Thymus (tissue), 11 donors: ENCODE measurements around the gene FGF18. TPM values are rescaled to one million over a fixed set of nuclear protein-coding genes. Genes with fewer than 3 reads are reported as not detected.

Experiments
- DNase-seq, 9 donors: peaks; one replicate each; pipeline ENCODE4 v3.0.0-alpha.2; 2013; ENCODE audit warnings: low spot score in 9 of 9, low read depth in 6 of 9, missing footprints in 1 of 9
- H3K27ac ChIP-seq, 2 donors: one replicate each; pipeline ENCODE4 v1.5.1; 2013; ENCODE audit warnings: control low read depth in 1 of 2, low read depth in 1 of 2, low read length in 1 of 2, mild to moderate bottlenecking in 1 of 2, moderate library complexity in 1 of 2
- H3K27me3 ChIP-seq, 2 donors: one replicate each; pipeline ENCODE4 v1.5.1; 2013; ENCODE audit warnings: low read length in 1 of 2; ENCODE audit not compliant: control insufficient read depth in 2 of 2, insufficient read depth in 1 of 2
- H3K36me3 ChIP-seq, 2 donors: one replicate each; pipeline ENCODE4 v1.5.1; 2013; ENCODE audit warnings: low read length in 1 of 2, mild to moderate bottlenecking in 1 of 2, moderate library complexity in 1 of 2; ENCODE audit not compliant: control insufficient read depth in 2 of 2, insufficient read depth in 2 of 2
- H3K4me1 ChIP-seq, 2 donors: one replicate each; pipeline ENCODE4 v1.5.1; 2013; ENCODE audit warnings: low read length in 2 of 2; ENCODE audit not compliant: control insufficient read depth in 2 of 2, insufficient read depth in 2 of 2
- H3K4me3 ChIP-seq, 2 donors: one replicate each; pipeline ENCODE4 v1.5.1; 2013; ENCODE audit warnings: low read length in 2 of 2, control low read depth in 1 of 2, mild to moderate bottlenecking in 1 of 2
- H3K9me3 ChIP-seq, 2 donors: one replicate each; pipeline ENCODE4 v1.5.1; 2013; ENCODE audit warnings: low read length in 1 of 2, mild to moderate bottlenecking in 1 of 2; ENCODE audit not compliant: control insufficient read depth in 2 of 2, insufficient read depth in 1 of 2
- WGBS: extraction: QIAGEN DNeasy Blood & Tissue Kit; methylation state at CpG from one replicate; pipeline ENCODE4 v1.1.7; 2013; 5-methylcytosine and 5-hydroxymethylcytosine counted together
- polyA plus RNA-seq: library from polyadenylated mRNA; stranded (reverse); fragments of 200-250 nt; gene quantifications from one replicate; pipeline ENCODE4 v1.2.3, GENCODE V29; 2013
- total RNA-seq: library from RNA; stranded (reverse); fragments of 120-200 nt; gene quantifications from one replicate; pipeline ENCODE4 v1.2.4, GENCODE V29; 2013
- donor health status: healthy.

FGF18 gene
- total and polyA plus RNA-seq, 2 donors: 0.80 to 0.82 TPM

DNA sequence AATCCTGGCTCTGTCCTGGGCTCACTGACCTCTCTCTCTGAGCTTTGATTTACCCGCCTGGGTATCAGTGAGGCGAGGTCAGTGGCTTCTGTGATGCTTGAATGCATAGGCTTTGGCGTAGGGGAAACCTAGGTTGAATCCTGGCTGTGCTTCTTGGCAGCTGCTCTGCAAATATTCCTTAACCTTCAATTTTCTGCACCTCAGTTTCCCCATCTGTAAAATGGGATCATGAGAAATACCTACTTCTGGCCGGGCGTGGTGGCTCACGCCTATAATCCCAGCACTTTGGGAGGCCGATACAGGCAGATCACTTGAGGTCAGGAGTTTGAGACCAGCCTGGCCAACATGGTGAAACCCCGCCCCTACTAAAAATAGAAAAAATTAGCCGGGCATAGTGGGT lies 7.2 kb downstream of the FGF18 start:
- no peak overlapping the region for H3K4me3 ChIP-seq
- 97% methylated on average over 9 of the region's 9 CpGs for WGBS
- peaks cover 2 to 20% of the 10 kb centered on the region in 2 donors for H3K27me3 ChIP-seq
- no peak overlapping the region for H3K27ac ChIP-seq
- no peak for DNase-seq
- H3K9me3 ChIP-seq: peaks cover 0 to 1% of the 10 kb centered on the region in 2 donors
- no peaks in the 10 kb centered on the region for H3K4me1 ChIP-seq
- H3K36me3 ChIP-seq: no peaks in the 10 kb centered on the region

DNA sequence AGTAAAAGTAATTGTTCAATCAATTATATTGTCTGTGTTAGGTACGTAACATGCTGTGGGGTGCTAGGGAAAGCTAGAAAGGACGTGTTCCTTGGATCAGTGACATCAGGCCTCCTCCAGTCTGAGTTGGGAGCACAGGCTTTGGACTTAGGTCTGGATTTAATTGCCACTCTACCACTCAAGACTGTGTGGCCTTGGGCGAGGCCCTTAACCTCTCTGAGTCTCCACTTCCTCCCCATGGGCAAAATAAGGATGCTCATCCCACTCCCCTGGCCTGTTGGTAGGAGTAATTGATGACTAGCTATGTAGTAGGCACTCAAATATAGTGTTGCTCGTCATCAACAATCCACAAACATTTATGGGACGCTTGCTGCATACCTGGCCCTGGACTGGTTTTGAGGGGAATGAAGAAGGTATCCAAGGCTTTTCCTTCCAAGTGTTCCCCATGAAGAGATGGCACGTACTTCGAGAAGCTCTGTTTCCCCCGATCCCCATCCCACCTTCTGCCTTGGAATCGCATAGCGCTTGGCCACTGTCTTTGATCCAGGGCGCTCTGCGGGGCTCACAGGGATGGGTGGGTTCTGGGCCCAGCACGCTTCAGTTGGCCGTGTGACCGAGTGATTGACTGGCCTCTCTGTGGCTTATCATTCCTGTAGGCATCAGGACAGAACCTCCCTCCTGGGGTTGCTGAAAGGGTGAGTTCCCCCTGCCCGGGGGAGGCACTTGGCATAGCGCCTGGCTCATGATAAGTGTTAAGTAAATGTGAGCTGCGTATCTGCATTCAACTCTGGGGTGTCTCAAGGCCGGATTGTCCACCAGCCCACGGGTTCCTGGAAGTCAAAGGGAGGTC lies 8.1 kb downstream of the FGF18 start:
- H3K36me3 ChIP-seq: no peaks in the 10 kb centered on the region
- H3K27me3 ChIP-seq: peaks cover 0 to 12% of the 10 kb centered on the region in 2 donors
- 96% methylated on average over 20 of the region's 20 CpGs for whole genome bisulfite sequencing
- H3K4me1 ChIP-seq: no peaks in the 10 kb centered on the region
- H3K27ac ChIP-seq: no peak overlapping the region
- no peaks in the 10 kb centered on the region for H3K9me3 ChIP-seq
- H3K4me3 ChIP-seq: no peak overlapping the region
- no peak for DNase-seq

DNA sequence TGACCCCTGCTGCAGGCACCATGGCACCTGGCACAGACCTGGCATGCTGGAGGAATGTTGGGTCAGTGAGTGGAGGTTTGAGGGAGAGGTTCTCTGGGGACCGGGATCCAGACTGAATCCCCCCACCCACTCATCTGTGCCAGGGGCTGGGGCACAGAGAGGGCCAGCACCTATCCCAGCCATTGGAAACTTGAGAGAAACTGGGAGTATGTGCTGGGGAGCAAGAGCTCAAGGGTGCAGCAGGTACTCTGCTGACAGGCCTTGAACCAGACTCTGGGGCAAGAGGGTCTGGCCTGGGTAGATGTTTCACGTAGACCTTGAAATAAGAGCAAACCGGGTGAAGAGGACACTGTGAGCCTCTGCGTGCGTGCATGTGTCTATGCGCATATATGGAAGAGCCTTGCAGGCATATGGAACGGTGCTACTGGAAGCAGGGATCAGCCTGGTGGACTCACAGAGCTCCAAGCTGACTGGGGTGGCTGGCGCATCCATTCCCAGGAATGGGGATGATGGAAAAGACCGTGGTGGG lies 8.8 kb downstream of the FGF18 start:
- WGBS: 98% methylated on average over 9 of the region's 9 CpGs
- Histone ChIP-seq H3K36me3 (no peaks in the 10 kb centered on the region), H3K27me3 (peaks cover 0 to 6% of the 10 kb centered on the region in 2 donors), H3K4me1 (no peaks in the 10 kb centered on the region), H3K9me3 (no peaks in the 10 kb centered on the region), H3K27ac (no peak overlapping the region), H3K4me3 (no peak overlapping the region)
- DNase-seq: no peak

- no peak for DNase-seq
- WGBS: 95% methylated on average over 16 of the region's 16 CpGs
- no peak overlapping the region for H3K4me3 ChIP-seq
These were observed 9.5 kb downstream of the FGF18 start for GRCh38 chr5:171428809-171429542.

DNA sequence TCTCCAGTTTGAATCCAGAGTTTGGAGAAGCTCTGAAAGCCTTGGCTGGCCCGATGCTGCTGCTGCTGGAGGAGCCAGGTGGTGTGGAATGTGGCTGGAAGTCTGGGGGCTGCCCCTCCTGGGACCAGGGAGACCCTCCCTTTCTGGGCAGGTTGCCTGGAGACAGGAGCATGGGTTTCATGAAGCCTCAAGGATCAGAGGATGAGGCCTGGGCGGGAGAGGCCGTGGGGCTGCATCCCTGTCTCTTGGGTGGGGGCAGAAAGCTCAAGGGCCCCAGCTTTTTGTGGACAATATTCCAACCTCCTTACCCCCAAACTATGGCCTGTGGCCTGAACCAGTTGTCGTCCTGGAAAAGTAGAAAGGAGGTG lies 10.1 kb downstream of the FGF18 start:
- Histone ChIP-seq H3K4me1 (no peaks in the 10 kb centered on the region), H3K4me3 (no peak overlapping the region), H3K27me3 (no peaks in the 10 kb centered on the region), H3K27ac (no peak overlapping the region), H3K36me3 (no peaks in the 10 kb centered on the region), H3K9me3 (no peaks in the 10 kb centered on the region)
- 96% methylated on average over 4 of the region's 4 CpGs for WGBS
- no peak for DNase-seq

More at GRCh38 chr5:171428809-171429542, 9.5 kb downstream of the FGF18 start:
- Histone ChIP-seq H3K36me3 (no peaks in the 10 kb centered on the region), H3K27ac (no peak overlapping the region), H3K9me3 (no peaks in the 10 kb centered on the region), H3K27me3 (peaks cover 0 to 2% of the 10 kb centered on the region in 2 donors), H3K4me1 (no peaks in the 10 kb centered on the region)

DNA sequence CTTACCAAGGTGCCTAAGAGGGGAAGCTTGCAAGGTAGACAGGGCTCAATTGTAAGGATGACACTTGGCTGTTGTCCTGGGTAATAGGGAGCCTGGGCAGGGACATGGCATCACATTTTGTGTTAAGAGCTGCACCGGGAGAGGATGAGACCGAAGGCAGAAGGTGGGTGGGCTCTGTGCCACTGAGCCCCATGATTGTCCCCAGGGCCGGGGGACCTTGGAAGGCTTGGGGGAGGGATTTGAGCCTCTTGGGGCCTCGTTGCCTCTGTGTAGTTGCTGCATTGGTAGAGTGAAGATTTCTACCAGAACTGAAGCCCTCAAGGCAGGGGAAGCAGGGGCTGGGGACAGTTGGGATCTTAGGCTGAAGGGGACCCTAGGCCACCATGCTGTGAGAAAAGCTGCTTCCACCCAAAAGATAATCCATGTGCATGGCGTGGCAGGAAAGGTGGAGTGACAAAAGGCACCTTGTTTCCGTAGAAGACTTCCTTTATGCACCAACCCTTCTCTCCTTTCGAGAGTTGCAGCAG lies 11.9 kb downstream of the FGF18 start:
- Histone ChIP-seq H3K36me3 (no peaks in the 10 kb centered on the region), H3K27ac (no peak overlapping the region), H3K9me3 (no peaks in the 10 kb centered on the region), H3K4me1 (no peaks in the 10 kb centered on the region), H3K27me3 (no peaks in the 10 kb centered on the region), H3K4me3 (no peak overlapping the region)
- no peak for DNase-seq
- 96% methylated on average over 7 of the region's 7 CpGs for WGBS

DNA sequence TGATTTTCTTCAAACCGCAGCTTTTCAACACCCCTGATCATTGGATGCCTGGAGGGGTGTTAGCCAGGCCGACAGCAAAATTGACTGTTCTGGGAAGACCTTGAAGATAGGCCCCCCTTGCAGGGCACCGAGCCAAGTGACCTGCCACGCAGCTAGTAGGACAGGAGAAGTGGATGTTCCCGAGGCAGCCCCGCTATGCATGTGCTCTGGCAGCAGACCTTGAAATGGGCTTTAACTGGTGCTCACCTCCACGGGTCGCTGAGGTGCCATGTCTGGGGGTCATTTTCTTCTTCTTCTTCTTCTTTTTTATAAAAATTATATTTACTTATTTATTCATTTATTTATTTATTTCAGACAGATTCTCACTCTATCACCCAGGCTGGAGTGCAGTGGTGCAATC lies 12.6 kb downstream of the FGF18 start:
- Histone ChIP-seq H3K36me3 (no peaks in the 10 kb centered on the region), H3K27ac (no peak overlapping the region), H3K9me3 (no peaks in the 10 kb centered on the region), H3K4me3 (no peak overlapping the region), H3K4me1 (no peaks in the 10 kb centered on the region), H3K27me3 (no peaks in the 10 kb centered on the region)
- 93% methylated on average over 8 of the region's 8 CpGs for WGBS
- DNase-seq: no peak

DNA sequence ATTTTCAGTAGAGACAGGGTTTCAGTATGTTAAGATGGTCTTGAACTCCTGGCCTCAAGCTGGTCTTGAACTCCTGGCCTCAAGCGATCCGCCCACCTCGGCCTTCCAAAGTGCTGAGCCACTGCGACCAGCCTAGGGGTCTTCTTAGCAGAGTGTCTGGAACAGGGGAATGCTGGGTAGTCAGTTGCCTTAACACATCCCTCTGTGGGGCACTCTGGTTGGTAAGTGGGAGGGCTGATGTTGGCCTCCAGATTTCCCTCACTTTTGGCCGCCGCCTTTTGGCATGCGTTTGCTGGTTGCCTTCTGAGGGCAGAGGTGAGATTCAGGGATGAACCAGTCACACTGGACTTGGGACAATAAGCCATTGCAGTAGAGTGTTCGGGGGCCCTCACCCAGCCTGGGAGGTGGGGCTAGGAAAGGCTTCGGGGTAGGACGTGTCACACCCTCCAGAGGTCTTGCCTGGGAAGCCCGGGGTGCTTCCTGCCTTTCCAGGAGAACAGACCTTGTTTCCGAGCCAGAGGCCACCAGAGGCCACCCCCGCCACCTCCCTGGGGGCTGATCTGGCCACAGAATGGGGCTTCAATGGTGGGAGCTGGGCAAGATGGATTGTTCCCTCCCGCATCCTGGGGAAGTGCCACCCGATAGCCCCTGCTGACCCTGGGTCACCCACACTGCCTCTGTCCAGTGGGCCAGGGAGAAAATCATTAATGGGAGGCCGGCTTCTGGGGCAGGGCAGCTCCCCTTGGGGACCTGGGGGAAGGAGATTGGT lies 13.3 kb downstream of the FGF18 start:
- no peaks in the 10 kb centered on the region for H3K36me3 ChIP-seq
- no peaks in the 10 kb centered on the region for H3K9me3 ChIP-seq
- H3K27ac ChIP-seq: no peak overlapping the region
- WGBS: 94% methylated on average over 16 of the region's 16 CpGs
- H3K4me3 ChIP-seq: no peak overlapping the region
- no peaks in the 10 kb centered on the region for H3K4me1 ChIP-seq
- H3K27me3 ChIP-seq: no peaks in the 10 kb centered on the region
- DNase-seq: no peak
